ENCODE results near the gene ARHGAP23.

The ARHGAP23 gene

DNA sequence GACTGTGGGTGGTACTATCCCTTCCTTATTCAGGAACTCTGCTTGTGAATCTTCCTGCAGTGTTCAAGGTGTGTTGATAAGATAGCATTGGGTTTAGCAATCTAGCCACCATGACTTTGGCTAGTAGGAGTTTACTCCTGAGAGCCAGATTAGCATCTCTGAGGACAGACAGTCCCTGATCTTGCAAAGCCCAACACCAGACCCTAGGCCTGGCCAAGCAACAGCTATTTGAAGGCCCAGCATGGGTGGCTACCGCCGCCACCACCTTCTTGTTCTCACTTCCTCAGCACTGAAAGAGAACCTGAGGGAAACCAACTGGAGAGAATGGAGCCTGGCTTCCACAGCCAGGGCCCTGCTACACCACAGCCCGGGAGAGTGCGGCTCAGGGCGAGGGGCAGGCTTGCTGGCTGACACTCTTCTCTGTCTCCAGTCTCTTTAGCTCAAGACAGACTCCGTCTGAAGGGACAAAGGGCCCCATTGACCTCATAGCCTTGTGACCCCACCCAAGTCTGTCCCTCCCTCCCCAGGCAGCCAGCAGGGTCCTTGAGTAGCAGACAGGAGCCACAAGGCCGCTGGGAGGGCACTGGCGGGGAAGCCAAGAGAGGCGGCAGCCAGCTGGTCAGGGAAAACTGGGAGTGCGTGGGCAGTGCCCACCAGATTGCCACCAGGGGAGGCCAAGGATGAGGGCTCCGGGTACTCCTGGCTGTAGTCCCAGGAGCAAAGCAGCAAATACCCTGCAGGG, 10.9 kb upstream of the ARHGAP23 start:
- H3K9me3 Mint-ChIP-seq = no peaks in the 10 kb centered on the region
- peaks cover 9 to 31% of the 10 kb centered on the region in 2 donors for H3K4me1 Mint-ChIP-seq
- no peak overlapping the region for H3K27ac Mint-ChIP-seq
- ATAC-seq (replicated peaks) (no peak), DNase-seq (no peak)
- peaks cover 49 to 51% of the 10 kb centered on the region in 2 donors for H3K27me3 Mint-ChIP-seq
- no peak overlapping the region for H3K4me3 Mint-ChIP-seq
- H3K36me3 Mint-ChIP-seq = no peaks in the 10 kb centered on the region

GRCh38 chr17:38418062-38418692, 10.1 kb upstream of the ARHGAP23 start:
- Mint-ChIP-seq H3K36me3 (no peaks in the 10 kb centered on the region), H3K4me1 (peaks cover 9 to 31% of the 10 kb centered on the region in 2 donors), H3K4me3 (no peak overlapping the region), H3K9me3 (no peaks in the 10 kb centered on the region), H3K27me3 (peaks cover 56 to 59% of the 10 kb centered on the region in 2 donors), H3K27ac (no peak overlapping the region)
- no peak for DNase-seq
- no peak for ATAC-seq (replicated peaks)

DNA sequence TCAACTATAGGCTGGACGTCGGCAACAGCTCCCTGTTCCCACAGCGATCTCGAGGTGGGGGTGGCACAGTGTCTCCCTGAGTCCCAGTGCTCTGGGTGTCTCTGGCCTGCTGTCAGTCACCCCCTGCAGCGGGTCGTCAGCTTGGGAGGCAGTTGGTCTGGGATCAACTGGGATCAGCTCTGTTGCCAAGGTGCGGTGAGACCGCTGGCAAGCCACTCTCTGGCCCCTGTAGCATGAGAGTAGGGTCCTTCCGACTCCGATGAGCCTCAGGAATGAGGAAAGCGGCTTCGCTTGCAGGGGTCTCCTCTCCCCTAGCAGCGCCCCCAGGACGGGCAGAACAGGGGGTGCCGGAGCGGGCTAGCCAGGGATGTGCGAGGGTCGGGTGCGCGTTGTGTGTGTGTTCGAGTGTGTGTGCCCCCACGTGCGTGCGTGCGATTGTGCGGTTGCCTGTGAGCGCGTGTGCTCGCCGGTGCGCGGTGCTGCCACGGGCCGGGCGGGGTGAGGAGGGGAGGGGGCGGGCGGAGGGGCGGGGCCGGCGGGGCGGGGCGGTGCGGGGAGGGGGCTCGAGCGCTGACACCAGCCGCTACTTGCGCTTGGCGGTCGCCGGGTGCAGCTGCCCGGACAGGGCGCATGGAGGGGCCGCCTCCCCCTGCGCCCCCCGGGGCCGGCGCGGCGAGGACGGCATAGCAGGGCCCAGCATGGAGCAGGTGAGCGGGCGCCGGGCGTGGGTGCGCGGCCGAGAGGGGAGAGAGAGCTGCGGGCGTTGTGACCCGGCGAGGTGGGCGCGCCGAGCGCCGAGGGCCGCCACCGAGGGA, 9.4 kb upstream of the ARHGAP23 start:
- Mint-ChIP-seq H3K4me3 (peak overlapping the region; percentile 77 to 80), H3K27ac (peak overlapping the region; percentile 89), H3K36me3 (no peaks in the 10 kb centered on the region), H3K9me3 (no peaks in the 10 kb centered on the region), H3K4me1 (peaks cover 10 to 31% of the 10 kb centered on the region in 2 donors), H3K27me3 (peaks cover 63 to 66% of the 10 kb centered on the region in 2 donors)
- DNase-seq (no peak), ATAC-seq (replicated peaks) (no peak)

GRCh38 chr17:38419508-38419981, 8.7 kb upstream of the ARHGAP23 start:
- DNase-seq = no peak
- Mint-ChIP-seq H3K4me3 (peak overlapping the region in 1 of 2 donors; percentile 14), H3K27me3 (peaks cover 69 to 72% of the 10 kb centered on the region in 2 donors), H3K4me1 (peaks cover 12 to 34% of the 10 kb centered on the region in 2 donors), H3K36me3 (no peaks in the 10 kb centered on the region), H3K9me3 (no peaks in the 10 kb centered on the region), H3K27ac (no peak overlapping the region)
- ATAC-seq (replicated peaks) = no peak

GRCh38 chr17:38420518-38420917, 7.7 kb upstream of the ARHGAP23 start:
- Mint-ChIP-seq H3K9me3 (no peaks in the 10 kb centered on the region), H3K4me1 (peaks cover 19 to 34% of the 10 kb centered on the region in 2 donors), H3K36me3 (no peaks in the 10 kb centered on the region), H3K27me3 (peaks cover 78 to 80% of the 10 kb centered on the region in 2 donors), H3K27ac (no peak overlapping the region), H3K4me3 (no peak overlapping the region)
- ATAC-seq (replicated peaks) = no peak
- DNase-seq = no peak

GRCh38 chr17:38421171-38421841, 7.0 kb upstream of the ARHGAP23 start:
- H3K27ac Mint-ChIP-seq = no peak overlapping the region
- peaks cover 18 to 32% of the 10 kb centered on the region in 2 donors for H3K4me1 Mint-ChIP-seq
- ATAC-seq (replicated peaks) (no peak), DNase-seq (no peak)
- no peaks in the 10 kb centered on the region for H3K9me3 Mint-ChIP-seq
- H3K27me3 Mint-ChIP-seq = peaks cover 77 to 81% of the 10 kb centered on the region in 2 donors
- no peaks in the 10 kb centered on the region for H3K36me3 Mint-ChIP-seq
- H3K4me3 Mint-ChIP-seq = no peak overlapping the region

DNA sequence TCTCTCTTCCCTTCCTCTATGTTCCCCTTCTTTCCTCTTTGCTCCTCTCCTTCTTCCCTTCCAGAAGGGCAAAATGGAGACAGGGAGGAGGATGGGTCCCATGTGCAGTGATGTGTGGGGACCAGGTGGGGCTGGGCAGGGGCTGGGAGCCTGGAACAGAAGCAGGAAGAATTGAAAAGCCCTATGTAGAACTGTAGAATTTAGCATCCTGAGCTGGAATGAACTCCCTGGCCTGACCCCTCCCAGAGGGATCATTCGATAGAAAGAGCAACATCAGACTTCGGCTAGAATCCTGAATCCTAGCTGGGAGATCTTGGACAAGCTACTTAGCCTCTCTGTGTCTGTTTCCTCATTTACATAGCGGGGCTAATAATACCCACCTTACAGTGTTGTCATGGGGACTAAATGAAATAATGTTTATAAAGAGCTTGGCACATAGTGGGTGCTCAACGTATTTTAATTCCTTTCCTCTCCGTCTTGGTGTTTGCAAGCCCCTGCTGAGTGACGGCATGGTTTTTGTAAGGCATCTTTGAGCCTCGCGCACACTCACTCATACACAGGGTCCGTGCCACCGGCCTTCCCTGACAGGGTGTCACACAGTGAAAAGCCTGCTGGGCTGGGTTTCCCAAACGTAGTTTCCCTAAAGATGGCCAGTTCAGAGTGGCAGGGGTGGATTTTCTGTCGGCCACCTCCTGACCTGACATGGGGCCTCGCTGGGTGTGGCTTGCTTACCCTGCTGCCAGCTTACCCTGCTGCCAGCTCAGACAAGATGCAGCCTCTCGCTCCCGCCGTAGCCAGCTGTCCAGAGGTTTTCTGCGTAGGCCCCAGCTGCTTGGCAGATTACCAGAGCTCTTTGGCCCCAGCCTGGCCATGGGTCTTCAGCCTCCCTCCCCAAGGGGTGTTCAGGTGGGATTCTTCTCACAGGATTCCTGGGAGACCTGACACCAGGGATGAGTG, 6.1 kb upstream of the ARHGAP23 start:
- Mint-ChIP-seq H3K36me3 (no peaks in the 10 kb centered on the region), H3K27ac (no peak overlapping the region), H3K27me3 (peaks cover 73 to 84% of the 10 kb centered on the region in 2 donors), H3K4me3 (peak overlapping the region in 1 of 2 donors; percentile 8), H3K4me1 (peaks cover 18 to 34% of the 10 kb centered on the region in 2 donors), H3K9me3 (no peaks in the 10 kb centered on the region)
- ATAC-seq (replicated peaks) = no peak
- no peak for DNase-seq

GRCh38 chr17:38424297-38424972, 3.8 kb upstream of the ARHGAP23 start:
- Mint-ChIP-seq H3K27ac (no peak overlapping the region), H3K9me3 (no peaks in the 10 kb centered on the region), H3K27me3 (peaks cover 59 to 71% of the 10 kb centered on the region in 2 donors), H3K4me3 (no peak overlapping the region), H3K4me1 (peaks cover 22 to 38% of the 10 kb centered on the region in 2 donors), H3K36me3 (no peaks in the 10 kb centered on the region)
- DNase-seq = no peak
- no peak for ATAC-seq (replicated peaks)

- Mint-ChIP-seq H3K9me3 (no peaks in the 10 kb centered on the region), H3K4me1 (peaks cover 19 to 39% of the 10 kb centered on the region in 2 donors), H3K27ac (no peak overlapping the region), H3K4me3 (no peak overlapping the region), H3K36me3 (no peaks in the 10 kb centered on the region), H3K27me3 (peaks cover 53 to 65% of the 10 kb centered on the region in 2 donors)
- ATAC-seq (replicated peaks) = no peak
- DNase-seq = no peak
Measured at GRCh38 chr17:38425031-38425430, 3.2 kb upstream of the ARHGAP23 start.

DNA sequence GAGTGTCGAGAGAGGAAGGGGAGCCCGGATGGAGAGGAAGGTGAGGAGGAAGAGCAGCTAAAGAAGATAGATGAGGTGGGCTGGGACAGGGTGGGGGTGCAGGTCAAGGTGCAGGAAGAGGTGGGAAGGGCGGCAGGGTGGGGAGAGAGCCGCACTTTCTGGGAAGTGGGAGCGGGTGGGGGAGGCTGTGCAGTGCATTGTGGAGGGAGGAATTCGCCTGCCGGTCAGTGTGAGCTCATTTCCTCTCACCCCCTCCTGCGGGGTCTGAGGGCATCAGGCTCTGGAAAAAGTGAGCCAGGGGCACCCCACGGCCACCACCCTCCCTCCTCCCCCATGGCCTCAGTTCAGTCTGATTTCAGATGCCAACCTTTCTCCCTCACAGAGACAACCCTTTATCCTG, 2.5 kb upstream of the ARHGAP23 start:
- no peak for ATAC-seq (replicated peaks)
- Mint-ChIP-seq H3K36me3 (no peaks in the 10 kb centered on the region), H3K27me3 (peaks cover 49 to 58% of the 10 kb centered on the region in 2 donors), H3K27ac (no peak overlapping the region), H3K4me1 (peaks cover 19 to 39% of the 10 kb centered on the region in 2 donors), H3K4me3 (no peak overlapping the region), H3K9me3 (no peaks in the 10 kb centered on the region)
- DNase-seq = no peak

- no peak overlapping the region for H3K4me3 Mint-ChIP-seq
- no peak for DNase-seq
- peaks cover 42 to 51% of the 10 kb centered on the region in 2 donors for H3K27me3 Mint-ChIP-seq
- H3K27ac Mint-ChIP-seq = no peak overlapping the region
- H3K36me3 Mint-ChIP-seq = no peaks in the 10 kb centered on the region
- H3K9me3 Mint-ChIP-seq = no peaks in the 10 kb centered on the region
- ATAC-seq (replicated peaks) = no peak
- peaks cover 19 to 39% of the 10 kb centered on the region in 2 donors for H3K4me1 Mint-ChIP-seq
Measured at GRCh38 chr17:38426441-38426840, 1.8 kb upstream of the ARHGAP23 start.

DNA sequence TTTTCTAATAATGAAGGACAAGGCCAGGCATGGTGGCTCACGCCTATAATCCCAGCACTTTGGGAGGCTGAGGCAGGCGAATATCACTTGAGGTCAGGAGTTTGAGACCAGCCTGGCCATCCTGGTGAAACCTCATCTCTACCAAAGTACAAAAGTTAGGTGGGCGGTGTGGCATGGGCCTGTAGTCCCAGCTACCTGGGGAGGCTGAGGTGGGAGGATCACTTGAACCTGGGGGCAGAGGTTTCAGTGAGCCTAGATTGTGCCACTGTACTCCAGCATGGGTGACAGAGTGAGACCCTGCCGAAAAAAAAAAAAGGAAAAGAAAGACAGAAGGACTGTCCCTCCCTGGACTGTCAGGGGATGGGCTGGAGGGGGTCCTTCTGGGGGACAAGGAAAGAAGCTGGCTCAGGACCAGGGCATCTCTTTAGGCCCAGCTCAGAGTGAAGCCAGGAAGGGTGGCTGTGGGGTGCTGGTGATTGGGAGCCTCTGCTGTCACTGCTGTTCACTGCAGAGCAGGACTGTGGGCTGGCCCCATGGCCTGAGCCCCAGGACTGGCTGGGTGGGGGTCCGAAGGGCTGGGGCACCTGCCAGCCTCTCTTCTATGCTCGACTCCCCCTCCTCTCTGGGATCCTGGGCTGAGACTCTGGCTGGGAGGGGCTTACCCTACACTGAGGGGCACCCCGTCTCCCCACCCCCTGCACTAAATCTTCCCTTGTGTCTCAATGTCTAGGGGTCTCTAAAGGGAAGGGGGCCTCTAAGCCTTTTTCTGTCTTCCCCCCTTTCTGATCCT, 909 bp upstream of the ARHGAP23 start:
- DNase-seq (no peak), ATAC-seq (replicated peaks) (no peak)
- H3K27ac Mint-ChIP-seq = no peak overlapping the region
- no peaks in the 10 kb centered on the region for H3K36me3 Mint-ChIP-seq
- peaks cover 19 to 39% of the 10 kb centered on the region in 2 donors for H3K4me1 Mint-ChIP-seq
- H3K4me3 Mint-ChIP-seq = peak overlapping the region; percentile 77 to 82
- H3K27me3 Mint-ChIP-seq = peaks cover 37 to 42% of the 10 kb centered on the region in 2 donors
- no peaks in the 10 kb centered on the region for H3K9me3 Mint-ChIP-seq
